ENCODE measurements around the gene TIMM10B. TPM values are rescaled to one million over a fixed set of nuclear protein-coding genes. Genes with fewer than 3 reads are reported as not detected.

The TIMM10B gene
- total and polyA plus RNA-seq, 2 donors (not counting 1 experiment from before 2014, with no cell fraction given): 40.9 to 47.4 TPM

GRCh38 chr11:6448574-6448973 is 32.7 kb upstream of the TIMM10B start:
- H3K79me2 ChIP-seq (ENCODE audit: control insufficient read depth, insufficient read depth, low read length): no peaks in the 10 kb centered on the region
- H3K4me2 ChIP-seq (ENCODE audit: extremely low read depth, insufficient read depth, low read length): no peak overlapping the region
- no peak overlapping the region for H3K4me3 ChIP-seq (replicated peaks in 1 of 4; ENCODE audit: control extremely low read depth in 1 of 4, insufficient read depth in 1 of 4, low read depth in 3 of 4, low read length in 4 of 4)
- peaks cover 11% of the 10 kb centered on the region for H3K36me3 ChIP-seq (ENCODE audit: control insufficient read depth, insufficient read depth, low read length)
- TF ChIP-seq CTCF (conservative IDR thresholded peaks at IDR 0.05 in 1 of 2, IDR thresholded peaks at IDR 0.05 in 1 of 2; ENCODE audit: low read depth in 1 of 2, low read length in 2 of 2) (no peak), EZH2 (IDR thresholded peaks at IDR 0.05; ENCODE audit: low read length, missing control alignments) (no peak)
- H3K9me3 ChIP-seq (ENCODE audit: control insufficient read depth, insufficient read depth, low read depth, low read length): no peaks in the 10 kb centered on the region
- no peak overlapping the region for H2AFZ ChIP-seq (ENCODE audit: low read length)
- DNase-seq (ENCODE audit: low read depth in 2 of 2): no peak
- H3K4me1 ChIP-seq (ENCODE audit: control insufficient read depth, extremely low read depth, insufficient read depth, low read length): no peaks in the 10 kb centered on the region
- H3K27me3 ChIP-seq (ENCODE audit: control insufficient read depth, insufficient read depth, low read length): no peaks in the 10 kb centered on the region
- no peaks in the 10 kb centered on the region for H4K20me1 ChIP-seq (ENCODE audit: control insufficient read depth, extremely low read depth, insufficient read depth, low read length)
- no peak overlapping the region for H3K9ac ChIP-seq (ENCODE audit: insufficient read depth, low read length)
- no peak overlapping the region for H3K27ac ChIP-seq (ENCODE audit: insufficient read depth, low read length)

GRCh38 chr11:6452219-6452618 is 29.1 kb upstream of the TIMM10B start:
- no peaks in the 10 kb centered on the region for H3K4me1 ChIP-seq (ENCODE audit: control insufficient read depth, extremely low read depth, insufficient read depth, low read length)
- peaks cover 20% of the 10 kb centered on the region for H3K36me3 ChIP-seq (ENCODE audit: control insufficient read depth, insufficient read depth, low read length)
- H3K9ac ChIP-seq (ENCODE audit: insufficient read depth, low read length): no peak overlapping the region
- TF ChIP-seq EZH2 (IDR thresholded peaks at IDR 0.05; ENCODE audit: low read length, missing control alignments): no peak
- no peak for TF ChIP-seq CTCF (conservative IDR thresholded peaks at IDR 0.05 in 1 of 2, IDR thresholded peaks at IDR 0.05 in 1 of 2; ENCODE audit: low read depth in 1 of 2, low read length in 2 of 2)
- no peaks in the 10 kb centered on the region for H4K20me1 ChIP-seq (ENCODE audit: control insufficient read depth, extremely low read depth, insufficient read depth, low read length)
- no peaks in the 10 kb centered on the region for H3K79me2 ChIP-seq (ENCODE audit: control insufficient read depth, insufficient read depth, low read length)
- no peak overlapping the region for H2AFZ ChIP-seq (ENCODE audit: low read length)
- no peak overlapping the region for H3K27ac ChIP-seq (ENCODE audit: insufficient read depth, low read length)
- no peaks in the 10 kb centered on the region for H3K27me3 ChIP-seq (ENCODE audit: control insufficient read depth, insufficient read depth, low read length)
- H3K4me3 ChIP-seq (replicated peaks in 1 of 4; ENCODE audit: control extremely low read depth in 1 of 4, insufficient read depth in 1 of 4, low read depth in 3 of 4, low read length in 4 of 4): no peak overlapping the region
- H3K4me2 ChIP-seq (ENCODE audit: extremely low read depth, insufficient read depth, low read length): no peak overlapping the region
- H3K9me3 ChIP-seq (ENCODE audit: control insufficient read depth, insufficient read depth, low read depth, low read length): no peaks in the 10 kb centered on the region
- DNase-seq (ENCODE audit: low read depth in 2 of 2): peak in 1 of 2 donors; percentile 12

- Histone ChIP-seq H3K4me1 (ENCODE audit: control insufficient read depth, extremely low read depth, insufficient read depth, low read length) (no peaks in the 10 kb centered on the region), H3K36me3 (ENCODE audit: control insufficient read depth, insufficient read depth, low read length) (peaks cover 26% of the 10 kb centered on the region), H3K27ac (ENCODE audit: insufficient read depth, low read length) (no peak overlapping the region), H3K4me2 (ENCODE audit: extremely low read depth, insufficient read depth, low read length) (no peak overlapping the region), H4K20me1 (ENCODE audit: control insufficient read depth, extremely low read depth, insufficient read depth, low read length) (no peaks in the 10 kb centered on the region), H3K27me3 (ENCODE audit: control insufficient read depth, insufficient read depth, low read length) (no peaks in the 10 kb centered on the region), H3K4me3 (replicated peaks in 1 of 4; ENCODE audit: control extremely low read depth in 1 of 4, insufficient read depth in 1 of 4, low read depth in 3 of 4, low read length in 4 of 4) (no peak overlapping the region), H3K9me3 (ENCODE audit: control insufficient read depth, insufficient read depth, low read depth, low read length) (no peaks in the 10 kb centered on the region), H2AFZ (ENCODE audit: low read length) (no peak overlapping the region), H3K79me2 (ENCODE audit: control insufficient read depth, insufficient read depth, low read length) (no peaks in the 10 kb centered on the region), H3K9ac (ENCODE audit: insufficient read depth, low read length) (no peak overlapping the region)
- no peak for DNase-seq (ENCODE audit: low read depth in 2 of 2)
- TF ChIP-seq EZH2 (IDR thresholded peaks at IDR 0.05; ENCODE audit: low read length, missing control alignments) (no peak), CTCF (conservative IDR thresholded peaks at IDR 0.05 in 1 of 2, IDR thresholded peaks at IDR 0.05 in 1 of 2; ENCODE audit: low read depth in 1 of 2, low read length in 2 of 2) (no peak)
Observed at GRCh38 chr11:6453152-6453551, 28.1 kb upstream of the TIMM10B start.

Data from fibroblast of lung (primary cell).